AG04449 (cell line): ENCODE data around the gene IGSF11.

Experiments
- CTCF ChIA-PET: fragments of 350-600 bp; formaldehyde crosslinking; extraction: SDS; loops from one replicate; lab custom pipeline; 2021; ENCODE audit warnings: antibody characterized with exemption; lab: Yijun Ruan, JAX
- POLR2A ChIA-PET: fragments of 400-600, 350-600 bp; formaldehyde crosslinking; extraction: SDS; loops from one replicate; lab custom pipeline; 2020; ENCODE audit warnings: antibody characterized with exemption, inconsistent platforms; lab: Yijun Ruan, JAX
- DNase-seq: peaks from one replicate; pipeline ENCODE4 v3.0.0-alpha.2; 2010; ENCODE audit warnings: low read depth, low spot score
- H3K4me3 ChIP-seq: 2 replicates; pipeline ENCODE4 v1.5.1; 2011; ENCODE audit warnings: low read depth, mild to moderate bottlenecking, control low read depth, low read length
- CTCF ChIP-seq: IDR thresholded peaks from one replicate; pipeline ENCODE4 v1.5.1; 2011; ENCODE audit warnings: mild to moderate bottlenecking, moderate library complexity, low read length, control low read depth, inconsistent platforms; ENCODE audit not compliant: insufficient read depth; ENCODE audit errors: missing control alignments

IGSF11 gene

GRCh38 chr3:118946449-118946848 is 88.2 kb downstream of the IGSF11 start:
- ChIA-PET CTCF (no interaction called here), POLR2A (no interaction called here)
- DNase-seq, result no peak
- H3K4me3 ChIP-seq, result no peak overlapping the region
- no peak for TF ChIP-seq CTCF

GRCh38 chr3:118945834-118946233 is 88.8 kb downstream of the IGSF11 start:
- POLR2A ChIA-PET, result no interaction called here
- H3K4me3 ChIP-seq, result no peak overlapping the region
- TF ChIP-seq CTCF, result no peak
- DNase-seq, result no peak
- CTCF ChIA-PET, result no interaction called here

- no peak overlapping the region for H3K4me3 ChIP-seq
- no peak for DNase-seq
- ChIA-PET POLR2A (no interaction called here), CTCF (no interaction called here)
- TF ChIP-seq CTCF, result no peak
These were observed 91.0 kb downstream of the IGSF11 start for GRCh38 chr3:118943597-118943996.

- no peak for TF ChIP-seq CTCF
- CTCF ChIA-PET, result no interaction called here
- H3K4me3 ChIP-seq, result no peak overlapping the region
- no peak for DNase-seq
- POLR2A ChIA-PET, result no interaction called here
These were observed 92.0 kb downstream of the IGSF11 start for GRCh38 chr3:118942671-118943070.

GRCh38 chr3:118942195-118942594 is 92.5 kb downstream of the IGSF11 start:
- TF ChIP-seq CTCF, result no peak
- DNase-seq, result no peak
- POLR2A ChIA-PET, result no interaction called here
- H3K4me3 ChIP-seq, result no peak overlapping the region
- CTCF ChIA-PET, result no interaction called here

GRCh38 chr3:118941236-118941635 is 93.4 kb downstream of the IGSF11 start:
- ChIA-PET CTCF (no interaction called here), POLR2A (no interaction called here)
- no peak overlapping the region for H3K4me3 ChIP-seq
- no peak for TF ChIP-seq CTCF
- no peak for DNase-seq
